Measurements from ENCODE around the gene HSD17B14. TPM values are rescaled to one million over a fixed set of nuclear protein-coding genes. Genes with fewer than 3 reads are reported as not detected.

HSD17B14 gene
- total and polyA plus RNA-seq, 9 of the 15 experiments (the other 6 are each of a cell fraction or from before 2014, with no cell fraction given), result 0.16 TPM; not detected in 8

DNA sequence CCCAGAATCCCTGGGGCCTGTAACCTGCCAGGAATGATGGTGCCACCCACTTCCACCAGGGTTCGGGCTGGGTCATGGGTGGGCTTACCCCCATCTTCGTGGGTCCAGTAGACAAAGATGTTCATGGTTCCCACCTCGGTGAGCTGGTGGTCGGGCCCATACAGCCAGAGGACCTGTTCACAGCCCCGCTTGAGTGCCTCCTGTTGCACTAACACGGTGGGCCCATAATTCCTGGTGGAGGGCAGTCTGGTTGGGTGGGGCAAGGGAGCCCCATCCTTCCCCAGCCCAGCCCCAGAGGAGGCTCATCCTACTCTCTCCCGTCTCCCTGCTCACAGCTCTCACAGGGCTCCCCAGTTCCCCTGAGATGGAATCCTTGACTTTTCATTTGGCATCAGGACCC lies 39.2 kb downstream of the HSD17B14 start:
- BruUV-seq (replicated peaks), result no TSS peak
- WGBS (ENCODE audit: insufficient coverage, low coverage, missing lambda C conversion rate), result 69% methylated on average over 6 of the region's 7 CpGs

DNA sequence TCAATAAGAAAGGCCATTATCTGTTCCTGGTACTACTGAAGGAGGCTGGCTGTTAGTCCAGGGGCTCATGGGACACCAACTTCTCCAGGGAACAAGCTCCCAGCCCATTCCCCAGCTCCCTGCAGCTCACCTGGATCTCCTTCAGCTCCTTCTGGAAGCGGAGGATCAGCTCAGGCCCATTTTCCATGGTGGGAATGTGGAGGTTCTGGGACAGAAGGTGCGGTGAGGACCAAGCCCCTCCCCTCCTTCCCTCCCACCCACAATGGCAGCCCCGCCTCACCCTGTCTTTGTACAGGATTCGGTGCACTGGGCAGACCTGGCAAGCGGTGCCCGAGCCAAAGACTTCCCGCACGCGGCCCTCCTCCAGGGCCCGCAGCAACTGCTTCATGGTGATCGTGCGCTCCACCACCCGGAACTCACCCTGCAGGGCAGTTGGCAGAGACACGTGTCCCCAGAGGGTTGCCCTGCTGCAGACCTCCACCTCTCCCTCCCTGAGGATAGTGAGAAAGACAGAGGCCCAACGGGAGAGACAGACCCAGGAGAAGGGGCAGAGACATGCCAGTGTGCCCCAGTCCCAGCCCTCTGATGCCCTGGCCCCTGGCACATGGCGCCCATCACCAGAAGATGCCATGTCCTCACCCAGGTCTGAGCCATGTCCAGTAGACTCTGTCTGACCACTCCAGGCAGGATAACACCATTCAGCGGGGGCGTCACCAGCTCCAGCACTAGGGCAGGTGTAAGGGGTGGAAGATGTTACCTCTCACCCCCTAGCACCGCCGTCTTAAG lies 39.8 kb downstream of the HSD17B14 start:
- CTCF ChIA-PET (ENCODE audit: low intra/inter-chr PET ratio), result interaction anchor here (0.6 to 3.0 kb wide), 3 partner anchors 40 to 46 kb away, joined by 3 to 28 read pairs (median 12); partner anchors contain the start of gene HSD17B14
- 93% methylated on average over 12 of the region's 20 CpGs for WGBS (ENCODE audit: insufficient coverage, low coverage, missing lambda C conversion rate)
- POLR2A ChIA-PET, result interaction anchor here (0.6 to 2.7 kb wide), 7 partner anchors 11 to 171 kb away, joined by 4 to 18 read pairs (median 6); partner anchors contain the start of gene BCAT2
- Histone ChIP-seq H3K79me2 (ENCODE audit: control insufficient read depth, insufficient read depth, low read length) (no peaks in the 10 kb centered on the region), H3K36me3 (ENCODE audit: control insufficient read depth, insufficient read depth, low read length) (peaks cover 16% of the 10 kb centered on the region; the same call in 1 of the 3 replicates), H3K9ac (ENCODE audit: insufficient read depth in 1 of 2, low read depth in 2 of 2, low read length in 2 of 2) (no peak overlapping the region; a peak in 1 of 4 replicates), H3K4me3 (no peak overlapping the region), H3K27me3 (ENCODE audit: control insufficient read depth in 2 of 2, insufficient read depth in 2 of 2, low read length in 2 of 2) (no peaks in the 10 kb centered on the region), H3K9me1 (ENCODE audit: control insufficient read depth, insufficient read depth, low read length) (no peaks in the 10 kb centered on the region), H3K4me2 (ENCODE audit: insufficient read depth, low read length) (no peak overlapping the region), H3K9me3 (replicated peaks; ENCODE audit: control insufficient read depth, insufficient read depth, low read depth, low read length) (no peaks in the 10 kb centered on the region), H3K4me1 (replicated peaks in 1 of 2; ENCODE audit: control insufficient read depth in 2 of 2, insufficient read depth in 2 of 2, low read length in 2 of 2) (peaks cover 3 to 24% of the 10 kb centered on the region in 2 experiments; a peak in 4 of 5 replicates), H3K27ac (ENCODE audit: extremely low read depth, low read depth, low read length) (no peak overlapping the region), H2AFZ (ENCODE audit: low read depth, low read length) (no peak overlapping the region), H4K20me1 (replicated peaks; ENCODE audit: control insufficient read depth, insufficient read depth, low read length) (no peaks in the 10 kb centered on the region)
- ATAC-seq (no peak), FAIRE-seq (no peak), DNase-seq (ENCODE audit: extremely low read depth in 1 of 4, low spot score in 3 of 4) (peak in 2 of 4 experiments; percentile 7 to 10)
- TF ChIP-seq RBFOX2 (IDR thresholded peaks at IDR 0.05; ENCODE audit: low read depth, low read length) (peak; percentile 42), POLR2G (IDR thresholded peaks at IDR 0.05; ENCODE audit: low read depth, low read length) (peak; percentile 64)
- TF ChIP-seq, protein P1, sequence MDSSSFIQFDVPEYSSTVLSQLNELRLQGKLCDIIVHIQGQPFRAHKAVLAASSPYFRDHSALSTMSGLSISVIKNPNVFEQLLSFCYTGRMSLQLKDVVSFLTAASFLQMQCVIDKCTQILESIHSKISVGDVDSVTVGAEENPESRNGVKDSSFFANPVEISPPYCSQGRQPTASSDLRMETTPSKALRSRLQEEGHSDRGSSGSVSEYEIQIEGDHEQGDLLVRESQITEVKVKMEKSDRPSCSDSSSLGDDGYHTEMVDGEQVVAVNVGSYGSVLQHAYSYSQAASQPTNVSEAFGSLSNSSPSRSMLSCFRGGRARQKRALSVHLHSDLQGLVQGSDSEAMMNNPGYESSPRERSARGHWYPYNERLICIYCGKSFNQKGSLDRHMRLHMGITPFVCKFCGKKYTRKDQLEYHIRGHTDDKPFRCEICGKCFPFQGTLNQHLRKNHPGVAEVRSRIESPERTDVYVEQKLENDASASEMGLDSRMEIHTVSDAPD (CRISPR knock-in tag; IDR thresholded peaks at IDR 0.05), result no peak
- in situ Hi-C loops (cut with MboI) (loop anchor here (10.0 kb wide), 1 partner anchor 428 kb away; no protein-coding TSS in a partner anchor), intact Hi-C loops (cut with micrococcal nuclease) (no loop called here)
- BruUV-seq (replicated peaks), result no TSS peak

More for the DNA sequence above, 39.2 kb downstream of the HSD17B14 start:
- H3K36me3 ChIP-seq (ENCODE audit: control insufficient read depth, insufficient read depth, low read length), result peaks cover 16% of the 10 kb centered on the region; the same call in 1 of the 3 replicates
- no peak for TF ChIP-seq SMAD2 (IDR thresholded peaks at IDR 0.05; ENCODE audit: low read depth, low read length)
- TF ChIP-seq POLR2G (IDR thresholded peaks at IDR 0.05; ENCODE audit: low read depth, low read length), result 0 out of 2 replicates have a peak, but pooled peaks have one; percentile 6
- FAIRE-seq, result no peak
- peak in 1 of 4 experiments; percentile 10 for DNase-seq (ENCODE audit: extremely low read depth in 1 of 4, low spot score in 3 of 4)
- H3K4me2 ChIP-seq (ENCODE audit: insufficient read depth, low read length), result no peak overlapping the region
- no peaks in the 10 kb centered on the region for H3K9me1 ChIP-seq (ENCODE audit: control insufficient read depth, insufficient read depth, low read length)
- no peaks in the 10 kb centered on the region for H3K79me2 ChIP-seq (ENCODE audit: control insufficient read depth, insufficient read depth, low read length)
- H3K27me3 ChIP-seq (ENCODE audit: control insufficient read depth in 2 of 2, insufficient read depth in 2 of 2, low read length in 2 of 2), result no peaks in the 10 kb centered on the region
- no peak overlapping the region for H3K27ac ChIP-seq (ENCODE audit: extremely low read depth, low read depth, low read length)
- no peaks in the 10 kb centered on the region for H3K9me3 ChIP-seq (replicated peaks; ENCODE audit: control insufficient read depth, insufficient read depth, low read depth, low read length)
- peaks cover 3 to 24% of the 10 kb centered on the region in 2 experiments; a peak in 4 of 5 replicates for H3K4me1 ChIP-seq (replicated peaks in 1 of 2; ENCODE audit: control insufficient read depth in 2 of 2, insufficient read depth in 2 of 2, low read length in 2 of 2)
- ChIA-PET POLR2A (interaction anchor here (0.6 to 2.6 kb wide), 3 partner anchors 51 to 170 kb away, joined by 4 to 13 read pairs (median 4); no protein-coding TSS in a partner anchor), CTCF (ENCODE audit: low intra/inter-chr PET ratio) (no interaction called here)
- in situ Hi-C loops (cut with MboI), result loop anchor here (10.0 kb wide), 1 partner anchor 428 kb away; no protein-coding TSS in a partner anchor
- no peaks in the 10 kb centered on the region for H4K20me1 ChIP-seq (replicated peaks; ENCODE audit: control insufficient read depth, insufficient read depth, low read length)
- H3K4me3 ChIP-seq, result no peak overlapping the region
- H2AFZ ChIP-seq (ENCODE audit: low read depth, low read length), result no peak overlapping the region
- ATAC-seq, result no peak
- H3K9ac ChIP-seq (ENCODE audit: insufficient read depth in 1 of 2, low read depth in 2 of 2, low read length in 2 of 2), result no peak overlapping the region
- intact Hi-C loops (cut with micrococcal nuclease), result no loop called here

Data from K562 (cell line).